ENCODE results near the gene TAF1. TPM values are rescaled to one million over a fixed set of nuclear protein-coding genes. Genes with fewer than 3 reads are reported as not detected.

The TAF1 gene
- total and polyA plus RNA-seq, 2 experiments from 2014 or later: 6.7 to 26.9 TPM

- no peak for TF ChIP-seq ZNF462 (CRISPR knock-in tag; IDR thresholded peaks at IDR 0.05)
- no peak for TF ChIP-seq ETS1 (IDR thresholded peaks at IDR 0.05)
- TF ChIP-seq JUNB (IDR thresholded peaks at IDR 0.05; ENCODE audit: unreplicated experiment): no peak
- TF ChIP-seq CTCF (conservative IDR thresholded peaks at IDR 0.05; ENCODE audit: low read depth in 2 of 2): no peak
- no peak for TF ChIP-seq EZH2phosphoT487 (IDR thresholded peaks at IDR 0.05; ENCODE audit: unreplicated experiment)
- no peak for TF ChIP-seq STAT1 (IDR thresholded peaks at IDR 0.05; ENCODE audit: unreplicated experiment)
Observed at GRCh38 chrX:71458866-71459265, 92.7 kb downstream of the TAF1 start (continued).

- no peak overlapping the region for H3K4me3 ChIP-seq
- H3K27me3 Mint-ChIP-seq (ENCODE audit: insufficient read depth, low read depth, poor library complexity): no peaks in the 10 kb centered on the region
- no peak for DNase-seq (ENCODE audit: low spot score)
- peaks cover 63% of the 10 kb centered on the region for H3K36me3 Mint-ChIP-seq (ENCODE audit: low read depth)
- no peaks in the 10 kb centered on the region for H3K27me3 ChIP-seq (ENCODE audit: insufficient read depth)
- H2AFZ ChIP-seq: no peak overlapping the region
- no peaks in the 10 kb centered on the region for H3K9me2 ChIP-seq (ENCODE audit: insufficient read depth)
- no peaks in the 10 kb centered on the region for H4K20me1 ChIP-seq (replicated peaks; ENCODE audit: insufficient read depth)
- ATAC-seq: no peak
- no peaks in the 10 kb centered on the region for H3K4me1 ChIP-seq (ENCODE audit: insufficient read depth)
- H3K27ac Mint-ChIP-seq: no peak overlapping the region
- peaks cover 4% of the 10 kb centered on the region; the same call in 2 of the 3 replicates for H3K4me1 Mint-ChIP-seq
- H3K79me2 ChIP-seq (replicated peaks; ENCODE audit: insufficient read depth): no peaks in the 10 kb centered on the region
- H3K9me3 Mint-ChIP-seq: no peaks in the 10 kb centered on the region
- no peaks in the 10 kb centered on the region for H3F3A ChIP-seq (replicated peaks; ENCODE audit: low read depth)
- no peak overlapping the region for H3K4me2 ChIP-seq
- H3K4me3 Mint-ChIP-seq: no peak overlapping the region
- H3K27ac ChIP-seq (ENCODE audit: low read depth): no peak overlapping the region
- H3K36me3 ChIP-seq (ENCODE audit: insufficient read depth): no peaks in the 10 kb centered on the region; the same call in none of the 2 replicates
- TF ChIP-seq ZNF462 (CRISPR knock-in tag; IDR thresholded peaks at IDR 0.05): no peak
- no peak for TF ChIP-seq EZH2 (IDR thresholded peaks at IDR 0.05; ENCODE audit: low read depth, unreplicated experiment)
Observed at GRCh38 chrX:71464968-71465367, 98.8 kb downstream of the TAF1 start.
